Limb (tissue), 2 donors: ENCODE data around the gene EPS8L3.
"Not testable (repeated sequence)": the region's sequence is repeated elsewhere in the genome, so short reads cannot be mapped to it uniquely, and the experiment has no call there.

Experiments used
- DNase-seq, 2 donors: peaks; one replicate each; pipeline ENCODE4 v3.0.0-alpha.2; 2016; ENCODE audit errors: extremely low spot score in 2 of 2

EPS8L3 gene

GRCh38 chr1:109780982-109781381, 17.3 kb upstream of the EPS8L3 start:
- no peak for DNase-seq

- no peak for DNase-seq
Observed at GRCh38 chr1:109777980-109778625, 14.4 kb upstream of the EPS8L3 start.

GRCh38 chr1:109777436-109777835, 13.7 kb upstream of the EPS8L3 start:
- no peak for DNase-seq

- peak; percentile 79 to 86 for DNase-seq
Observed at GRCh38 chr1:109776911-109777310, 13.2 kb upstream of the EPS8L3 start.

- DNase-seq, result no peak
Observed at GRCh38 chr1:109776206-109776835, 12.6 kb upstream of the EPS8L3 start.

GRCh38 chr1:109775398-109775797, 11.7 kb upstream of the EPS8L3 start:
- no peak for DNase-seq

GRCh38 chr1:109773900-109774485, 10.3 kb upstream of the EPS8L3 start:
- no peak for DNase-seq

GRCh38 chr1:109773203-109773899, 9.6 kb upstream of the EPS8L3 start:
- peak; percentile 82 to 90 for DNase-seq

GRCh38 chr1:109772658-109773202, 9.0 kb upstream of the EPS8L3 start:
- no peak for DNase-seq

GRCh38 chr1:109771712-109772657, 8.3 kb upstream of the EPS8L3 start:
- no peak for DNase-seq

- DNase-seq, result peak in 1 of 2 donors; percentile 46
Observed at GRCh38 chr1:109770331-109771095, 6.8 kb upstream of the EPS8L3 start.

GRCh38 chr1:109769330-109770078, 5.8 kb upstream of the EPS8L3 start:
- no peak for DNase-seq

GRCh38 chr1:109768820-109769219, 5.1 kb upstream of the EPS8L3 start:
- no peak for DNase-seq

GRCh38 chr1:109768335-109768650, 4.6 kb upstream of the EPS8L3 start:
- no peak for DNase-seq

- no peak for DNase-seq
Observed at GRCh38 chr1:109767637-109768334, 4.1 kb upstream of the EPS8L3 start.

- not testable (repeated sequence) for DNase-seq
Observed at GRCh38 chr1:109766991-109767636, 3.4 kb upstream of the EPS8L3 start.

- no peak for DNase-seq
Observed at GRCh38 chr1:109765896-109766615, 2.3 kb upstream of the EPS8L3 start.

- no peak for DNase-seq
Observed at GRCh38 chr1:109765483-109765815, 1.7 kb upstream of the EPS8L3 start.
